Thyroid gland (tissue), 4 donors: ENCODE data around the gene OR51B2. TPM values are rescaled to one million over a fixed set of nuclear protein-coding genes. Genes with fewer than 3 reads are reported as not detected.

Experiments
- DNase-seq, 2 donors: peaks; one replicate each; pipeline ENCODE4 v3.0.0-alpha.2; 2019
- H3K27ac ChIP-seq, 3 donors: fragments of 200-600 bp; sonication (generic); 1 replicate in 2 of 3; 2 replicates in 1 of 3; pipeline ENCODE4 v1.5.1; 2016 to 2019; ENCODE audit warnings: mild to moderate bottlenecking in 1 of 3, moderate library complexity in 1 of 3
- H3K27me3 ChIP-seq: fragments of 200-600 bp; sonication (generic); one replicate; pipeline ENCODE4 v1.5.1; 2019
- H3K36me3 ChIP-seq, 2 donors: fragments of 200-600 bp; sonication (generic); one replicate each; pipeline ENCODE4 v1.5.1; 2016 to 2019
- H3K4me1 ChIP-seq, 2 donors: fragments of 200-600 bp; sonication (generic); one replicate each; pipeline ENCODE4 v1.5.1; 2017 to 2019
- H3K4me3 ChIP-seq, 3 donors: fragments of 200-600 bp; sonication (generic); replicated peaks in 1 of 3; 1 replicate in 2 of 3; 2 replicates in 1 of 3; pipeline ENCODE4 v1.5.1; 2016; ENCODE audit warnings: mild to moderate bottlenecking in 1 of 3
- H3K9me3 ChIP-seq: fragments of 200-600 bp; sonication (generic); one replicate; pipeline ENCODE4 v1.5.1; 2017
- CTCF ChIP-seq, 6 experiments: fragments of 200-600 bp in 3 of 6; fragments of 450-650 bp in 3 of 6; sonication (generic) in 3 of 6; IDR thresholded peaks; one replicate each; pipeline ENCODE4 v1.5.1; 2016 to 2019; ENCODE audit warnings: antibody characterized with exemption in 6 of 6, mild to moderate bottlenecking in 2 of 6, inconsistent platforms in 1 of 6, moderate library complexity in 1 of 6
- POLR2A ChIP-seq, 2 donors: fragments of 450-650 bp; IDR thresholded peaks; one replicate each; pipeline ENCODE4 v1.6.1; 2017; ENCODE audit warnings: antibody characterized with exemption in 2 of 2, mild to moderate bottlenecking in 2 of 2, moderate library complexity in 1 of 2
- WGBS, 2 donors: methylation state at CpG; one replicate each; pipeline ENCODE4 v1.1.5; 2017; 5-methylcytosine and 5-hydroxymethylcytosine counted together
- intact Hi-C: fragments of 100-400 bp; cut with DNase I; formaldehyde crosslinking; loops from one replicate; pipeline ENCODE4 v1.15.1; 2023
- small RNA-seq: library from RNA; depleted of rRNA; stranded (forward); fragments of <200 nt; gene quantifications from one replicate; pipeline ENCODE3, GENCODE V24; 2016
- total RNA-seq, 4 donors: library from RNA; depleted of rRNA; stranded (reverse); fragments of >200 nt; gene quantifications; one replicate each; pipeline ENCODE4 v1.2.3, GENCODE V29; 2016

The OR51B2 gene
- total RNA-seq, 4 donors from 2014 or later: not detected

- TF ChIP-seq CTCF (IDR thresholded peaks at IDR 0.05) (no peak), POLR2A (IDR thresholded peaks at IDR 0.05) (no peak)
- Histone ChIP-seq H3K27ac (no peak overlapping the region), H3K4me1 (no peaks in the 10 kb centered on the region), H3K4me3 (no peak overlapping the region), H3K36me3 (no peaks in the 10 kb centered on the region), H3K27me3 (no peaks in the 10 kb centered on the region), H3K9me3 (no peaks in the 10 kb centered on the region)
- no peak for DNase-seq
- intact Hi-C loops: no loop called here
- WGBS, 2 donors: 78 to 82% methylated on average over 1 of the region's 1 CpG
Measured at GRCh38 chr11:5277807-5278382, 46.2 kb downstream of the OR51B2 start.

- intact Hi-C loops: no loop called here
- WGBS, 2 donors: 84 to 88% methylated on average over 2 of the region's 2 CpGs
Measured at GRCh38 chr11:5276697-5277096, 47.4 kb downstream of the OR51B2 start.

GRCh38 chr11:5275369-5276110 is 48.6 kb downstream of the OR51B2 start:
- intact Hi-C loops: no loop called here
- Histone ChIP-seq H3K4me3 (no peak overlapping the region), H3K27me3 (no peaks in the 10 kb centered on the region), H3K4me1 (no peaks in the 10 kb centered on the region), H3K36me3 (no peaks in the 10 kb centered on the region), H3K27ac (no peak overlapping the region), H3K9me3 (no peaks in the 10 kb centered on the region)
- TF ChIP-seq POLR2A (IDR thresholded peaks at IDR 0.05) (no peak), CTCF (IDR thresholded peaks at IDR 0.05) (no peak)
- DNase-seq: no peak
- 71 to 73% methylated on average over 6 of the region's 6 CpGs for WGBS, 2 donors

More at GRCh38 chr11:5276697-5277096, 47.4 kb downstream of the OR51B2 start:
- no peak overlapping the region for H3K27ac ChIP-seq
- TF ChIP-seq POLR2A (IDR thresholded peaks at IDR 0.05) (no peak), CTCF (IDR thresholded peaks at IDR 0.05) (no peak)
- no peak for DNase-seq
- no peaks in the 10 kb centered on the region for H3K9me3 ChIP-seq
- H3K27me3 ChIP-seq: no peaks in the 10 kb centered on the region
- no peaks in the 10 kb centered on the region for H3K36me3 ChIP-seq
- H3K4me1 ChIP-seq: no peaks in the 10 kb centered on the region
- no peak overlapping the region for H3K4me3 ChIP-seq

- no peak for DNase-seq
- Histone ChIP-seq H3K36me3 (no peaks in the 10 kb centered on the region), H3K9me3 (no peaks in the 10 kb centered on the region), H3K27me3 (no peaks in the 10 kb centered on the region), H3K4me3 (no peak overlapping the region), H3K27ac (no peak overlapping the region), H3K4me1 (no peaks in the 10 kb centered on the region)
- TF ChIP-seq POLR2A (IDR thresholded peaks at IDR 0.05) (no peak), CTCF (IDR thresholded peaks at IDR 0.05) (no peak)
- 68 to 72% methylated on average over 5 of the region's 5 CpGs for WGBS, 2 donors
- intact Hi-C loops: no loop called here
Measured at GRCh38 chr11:5274395-5274794, 49.7 kb downstream of the OR51B2 start.

Small RNA genes within 50 kb of the gene (small RNA-seq; reads per million reads assigned to genes)
- gene AC104389.3: not detected

Other genes with a start within 250 kb of the OR51B2 start
- gene OR52A5, start 185.9 kb downstream of the OR51B2 start, total RNA-seq: not detected
- gene OR52A1, start 169.5 kb downstream of the OR51B2 start, total RNA-seq: not detected
- gene OR51V1, start 123.6 kb downstream of the OR51B2 start, total RNA-seq: not detected
- 100 to 1,000 TPM in 2 of 4 donors, 10 to 100 TPM in 1, 1 to 10 TPM in 1; 2.5 to 214 (median 107) TPM for gene HBB, start 97.2 kb downstream of the OR51B2 start, total RNA-seq
- 1 to 10 TPM in 1 of 4 donors, not detected in 3; 1.0 TPM for gene HBD, start 89.8 kb downstream of the OR51B2 start, total RNA-seq
- not detected for gene HBG1, start 74.4 kb downstream of the OR51B2 start, total RNA-seq
- gene HBG2, start 69.5 kb downstream of the OR51B2 start, total RNA-seq: not detected
- 1 to 10 TPM in 1 of 4 donors, not detected in 3; 1.2 TPM for gene HBE1, start 54.4 kb downstream of the OR51B2 start, total RNA-seq
- gene OR51B4, start 22.4 kb downstream of the OR51B2 start, total RNA-seq: not detected
- 1 to 10 TPM in 1 of 4 donors, under 1 TPM in 1, not detected in 2; 0.78 to 1.2 TPM for gene OR51B5, start 19.2 kb upstream of the OR51B2 start, total RNA-seq
- not detected for gene OR51B6, start 27.2 kb upstream of the OR51B2 start, total RNA-seq
- not detected for gene OR51M1, start 59.5 kb upstream of the OR51B2 start, total RNA-seq
- not detected for gene OR51Q1, start 97.8 kb upstream of the OR51B2 start, total RNA-seq
- gene OR51I1, start 117.2 kb upstream of the OR51B2 start, total RNA-seq: under 1 TPM in 2 of 4 donors, not detected in 2; 0.33 to 0.93 TPM
- gene OR51I2, start 125.0 kb upstream of the OR51B2 start, total RNA-seq: not detected
- gene OR52D1, start 164.4 kb upstream of the OR51B2 start, total RNA-seq: not detected
- 1 to 10 TPM in 3 of 4 donors, under 1 TPM in 1; 0.56 to 2.0 (median 1.6) TPM for gene UBQLN3, start 185.7 kb upstream of the OR51B2 start, total RNA-seq
- gene UBQLNL, start 192.4 kb upstream of the OR51B2 start, total RNA-seq: 1 to 10 TPM in 2 of 4 donors, under 1 TPM in 2; 0.54 to 2.0 (median 0.87) TPM
- 1 to 10 TPM in 3 of 4 donors, under 1 TPM in 1; 0.78 to 2.8 (median 1.1) TPM for gene OR52H1, start 224.2 kb upstream of the OR51B2 start, total RNA-seq